Tibial artery (tissue), 4 donors: Measurements from ENCODE around the gene SNPH.

Source experiments
- DNase-seq, 2 donors: peaks; one replicate each; pipeline ENCODE4 v3.0.0-alpha.2; 2019
- H3K27ac ChIP-seq, 2 donors: fragments of 200-600 bp; sonication (generic) in 1 of 2; 1 replicate in 1 of 2; 2 replicates in 1 of 2; pipeline ENCODE4 v1.5.1; 2018 to 2019; ENCODE audit warnings: mild to moderate bottlenecking in 1 of 2
- H3K27me3 ChIP-seq, 2 donors: fragments of 200-600 bp; sonication (generic) in 1 of 2; one replicate each; pipeline versions ENCODE4 v1.5.1 to v1.6.0; 2016 to 2019
- H3K36me3 ChIP-seq, 3 donors: fragments of 200-600 bp; sonication (generic) in 2 of 3; one replicate each; pipeline ENCODE4 v1.5.1; 2016 to 2019; ENCODE audit warnings: mild to moderate bottlenecking in 2 of 3
- H3K4me1 ChIP-seq, 4 donors: fragments of 200-600 bp; sonication (generic) in 2 of 4; 1 replicate in 3 of 4; 2 replicates in 1 of 4; pipeline ENCODE4 v1.5.1; 2016 to 2019
- H3K4me3 ChIP-seq, 2 donors: fragments of 200-600 bp; sonication (generic) in 1 of 2; 1 replicate in 1 of 2; 2 replicates in 1 of 2; pipeline ENCODE4 v1.5.1; 2018 to 2019; ENCODE audit warnings: mild to moderate bottlenecking in 2 of 2
- H3K9me3 ChIP-seq, 3 donors: fragments of 200-600 bp; sonication (generic) in 1 of 3; one replicate each; pipeline ENCODE4 v1.5.1; 2016 to 2019
- CTCF ChIP-seq, 2 experiments: fragments of 200-600 bp in 1 of 2; fragments of 450-650 bp in 1 of 2; IDR thresholded peaks; one replicate each; pipeline ENCODE4 v1.5.1; 2017 to 2019; ENCODE audit warnings: antibody characterized with exemption in 2 of 2, mild to moderate bottlenecking in 1 of 2, moderate library complexity in 1 of 2
- intact Hi-C: fragments of 100-400 bp; cut with DNase I; formaldehyde crosslinking; loops from one replicate; pipeline ENCODE4 v1.15.0; 2023; ENCODE audit warnings: low total_unique reads

Gene SNPH

GRCh38 chr20:1320902-1321653 is 55.0 kb downstream of the SNPH start:
- no peak overlapping the region for H3K4me3 ChIP-seq
- DNase-seq = peak in 1 of 2 donors; percentile 55
- H3K4me1 ChIP-seq = peaks cover 0 to 9% (median 6%) of the 10 kb centered on the region in 4 donors
- intact Hi-C loops = loop anchor here (5.0 kb wide), 1 partner anchor 71 kb away; the partner anchor contains the start of gene FKBP1A
- H3K27ac ChIP-seq = no peak overlapping the region
- H3K27me3 ChIP-seq = no peaks in the 10 kb centered on the region
- no peak for TF ChIP-seq CTCF (IDR thresholded peaks at IDR 0.05)
- no peaks in the 10 kb centered on the region for H3K36me3 ChIP-seq
- H3K9me3 ChIP-seq = no peaks in the 10 kb centered on the region

- no peaks in the 10 kb centered on the region for H3K36me3 ChIP-seq
- no peak overlapping the region for H3K4me3 ChIP-seq
- peak in 1 of 2 donors; percentile 1 for DNase-seq
- intact Hi-C loops = loop anchor here (5.0 kb wide), 1 partner anchor 71 kb away; the partner anchor contains the start of gene FKBP1A
- H3K4me1 ChIP-seq = peaks cover 0 to 14% (median 11%) of the 10 kb centered on the region in 4 donors
- H3K9me3 ChIP-seq = no peaks in the 10 kb centered on the region
- no peak for TF ChIP-seq CTCF (IDR thresholded peaks at IDR 0.05)
- no peaks in the 10 kb centered on the region for H3K27me3 ChIP-seq
- no peak overlapping the region for H3K27ac ChIP-seq
These were observed 55.5 kb downstream of the SNPH start for GRCh38 chr20:1321654-1321939.

- TF ChIP-seq CTCF (IDR thresholded peaks at IDR 0.05) = no peak
- H3K9me3 ChIP-seq = no peaks in the 10 kb centered on the region
- H3K4me3 ChIP-seq = no peak overlapping the region
- DNase-seq = peak in 1 of 2 donors; percentile 76
- no peaks in the 10 kb centered on the region for H3K36me3 ChIP-seq
- H3K27me3 ChIP-seq = no peaks in the 10 kb centered on the region
- intact Hi-C loops = loop anchor here (5.0 kb wide), 1 partner anchor 70 kb away; the partner anchor contains the start of gene FKBP1A
- peak overlapping the region in 1 of 2 donors; percentile 48 for H3K27ac ChIP-seq
- peaks cover 0 to 23% (median 17%) of the 10 kb centered on the region in 4 donors for H3K4me1 ChIP-seq
These were observed 56.6 kb downstream of the SNPH start for GRCh38 chr20:1322511-1323245.

- H3K4me1 ChIP-seq = peaks cover 0 to 29% (median 20%) of the 10 kb centered on the region in 4 donors
- no peaks in the 10 kb centered on the region for H3K27me3 ChIP-seq
- DNase-seq = no peak
- peak overlapping the region in 1 of 2 donors; percentile 48 for H3K27ac ChIP-seq
- no peaks in the 10 kb centered on the region for H3K9me3 ChIP-seq
- intact Hi-C loops = loop anchor here (5.0 kb wide), 1 partner anchor 69 kb away; the partner anchor contains the start of gene FKBP1A
- H3K4me3 ChIP-seq = no peak overlapping the region
- no peaks in the 10 kb centered on the region for H3K36me3 ChIP-seq
- TF ChIP-seq CTCF (IDR thresholded peaks at IDR 0.05) = no peak
These were observed 57.2 kb downstream of the SNPH start for GRCh38 chr20:1323256-1323655.

GRCh38 chr20:1323830-1324597 is 57.9 kb downstream of the SNPH start:
- Histone ChIP-seq H3K4me3 (no peak overlapping the region), H3K4me1 (peaks cover 0 to 33% (median 22%) of the 10 kb centered on the region in 4 donors), H3K9me3 (no peaks in the 10 kb centered on the region), H3K27me3 (no peaks in the 10 kb centered on the region), H3K36me3 (no peaks in the 10 kb centered on the region), H3K27ac (no peak overlapping the region)
- TF ChIP-seq CTCF (IDR thresholded peaks at IDR 0.05) = no peak
- peak in 1 of 2 donors; percentile 55 for DNase-seq
- intact Hi-C loops = loop anchor here (5.0 kb wide), 1 partner anchor 68 kb away; the partner anchor contains the start of gene FKBP1A
